PC-9 (cell line): Measurements from ENCODE around the gene IGFBP4. TPM values are rescaled to one million over a fixed set of nuclear protein-coding genes. Genes with fewer than 3 reads are reported as not detected.

Source experiments
- BruUV-seq: library from RNA; stranded (reverse); fragments of 400-500 nt; replicated peaks from 2 replicates; lab custom pipeline; 2021; lab: Mats Ljungman, UMichigan
- CTCF ChIA-PET: fragments of 300-600 bp; sonication (Branson Sonifier 250); formaldehyde crosslinking; loops from one replicate; lab custom pipeline; 2022; ENCODE audit warnings: antibody characterized with exemption; lab: Charles Lee
- POLR2A ChIA-PET: fragments of 300-600 bp; sonication (Branson Sonifier 250); formaldehyde crosslinking; loops from one replicate; lab custom pipeline; 2022; ENCODE audit warnings: antibody characterized with exemption; ENCODE audit not compliant: unreplicated experiment; lab: Charles Lee
- DNase-seq, 2 experiments: peaks; one replicate each; pipeline versions ENCODE4 v3.0.0 to v3.0.0-alpha.2; 2015 to 2022; ENCODE audit warnings: mixed read lengths in 1 of 2
- H2AFZ ChIP-seq: fragments of 200-600 bp; sonication (generic); 2 replicates; pipeline ENCODE4 v1.8.1; 2017; ENCODE audit warnings: antibody characterized with exemption
- H3F3A ChIP-seq: fragments of 200-600 bp; sonication (generic); 2 replicates; pipeline ENCODE4 v1.8.1; 2017; ENCODE audit warnings: antibody characterized with exemption, mild to moderate bottlenecking, low read depth; ENCODE audit not compliant: insufficient read depth
- H3K27ac ChIP-seq: fragments of 200-600 bp; sonication (generic); 2 replicates; pipeline ENCODE4 v1.6.1; 2016; ENCODE audit warnings: mixed run types
- H3K27me3 ChIP-seq: fragments of 200-600 bp; sonication (generic); 2 replicates; pipeline ENCODE4 v1.6.1; 2016; ENCODE audit warnings: low read depth, mixed run types; ENCODE audit not compliant: insufficient read depth
- H3K36me3 ChIP-seq: fragments of 200-600 bp; sonication (generic); 2 replicates; pipeline ENCODE4 v1.6.1; 2016; ENCODE audit warnings: low read depth, mixed run types
- H3K4me1 ChIP-seq: fragments of 200-600 bp; sonication (generic); replicated peaks from 2 replicates; pipeline ENCODE4 v1.6.1; 2016; ENCODE audit warnings: mixed run types; ENCODE audit not compliant: insufficient read depth
- H3K4me2 ChIP-seq: fragments of 200-600 bp; sonication (generic); 2 replicates; pipeline ENCODE4 v1.6.1; 2017; ENCODE audit warnings: mixed run types
- H3K4me3 ChIP-seq: fragments of 200-600 bp; sonication (generic); 2 replicates; pipeline ENCODE4 v1.6.1; 2016; ENCODE audit warnings: mixed run types
- H3K79me2 ChIP-seq: fragments of 200-600 bp; sonication (generic); 2 replicates; pipeline ENCODE4 v1.6.1; 2017; ENCODE audit warnings: low read depth, mixed run types
- H3K9me2 ChIP-seq: fragments of 200-600 bp; sonication (generic); 2 replicates; pipeline ENCODE4 v1.8.1; 2017; ENCODE audit warnings: mild to moderate bottlenecking; ENCODE audit not compliant: insufficient read depth
- H3K9me3 ChIP-seq: fragments of 200-600 bp; sonication (generic); 2 replicates; pipeline ENCODE4 v1.8.1; 2016; ENCODE audit warnings: low read depth; ENCODE audit not compliant: insufficient read depth
- H4K20me1 ChIP-seq: fragments of 200-600 bp; sonication (generic); 2 replicates; pipeline ENCODE4 v1.8.1; 2017; ENCODE audit not compliant: insufficient read depth
- CTCF ChIP-seq: fragments of 200-600 bp; sonication (generic); conservative IDR thresholded peaks from 2 replicates; pipeline ENCODE4 v1.6.1; 2017; ENCODE audit warnings: mixed run types, antibody characterized with exemption, mild to moderate bottlenecking, moderate library complexity
- EZH2 ChIP-seq: fragments of 200-600 bp; sonication (generic); IDR thresholded peaks from 2 replicates; pipeline ENCODE4 v1.8.0; 2017; ENCODE audit warnings: antibody characterized with exemption, low read depth
- intact Hi-C: fragments of 100-400 bp; cut with micrococcal nuclease; formaldehyde crosslinking; loops from one replicate; pipeline ENCODE4 v1.10.0; 2022; ENCODE audit not compliant: unreplicated experiment
- total RNA-seq: library from RNA; stranded (reverse); gene quantifications from 2 replicates; pipeline ENCODE4 v1.2.3, GENCODE V29; 2021

Gene IGFBP4
- total RNA-seq, 1 experiment from 2014 or later: 138 TPM

- H3K4me2 ChIP-seq: no peak overlapping the region
- CTCF ChIA-PET: interaction anchor here (0.5 to 0.8 kb wide), 4 partner anchors 33 to 912 kb away, joined by 3 read pairs; partner anchors contain the start of gene TOP2A
- no peak overlapping the region for H2AFZ ChIP-seq
These were observed 6.9 kb downstream of the IGFBP4 start for GRCh38 chr17:40450175-40450574.

GRCh38 chr17:40451420-40451819 lies 8.2 kb downstream of the IGFBP4 start:
- Histone ChIP-seq H3K27me3 (no peaks in the 10 kb centered on the region), H3K9me2 (no peaks in the 10 kb centered on the region), H3K9me3 (no peaks in the 10 kb centered on the region), H3K4me3 (no peak overlapping the region), H3K79me2 (no peaks in the 10 kb centered on the region; the same call in 1 of the 2 replicates), H3K4me2 (no peak overlapping the region), H4K20me1 (no peaks in the 10 kb centered on the region), H2AFZ (no peak overlapping the region), H3K4me1 (peaks cover 43% of the 10 kb centered on the region), H3F3A (0 out of 2 replicates have a peak, but pooled peaks cover 6% of the 10 kb centered on the region), H3K36me3 (no peaks in the 10 kb centered on the region), H3K27ac (no peak overlapping the region)
- DNase-seq: no peak
- TF ChIP-seq CTCF: no peak
- no peak for TF ChIP-seq EZH2
- POLR2A ChIA-PET: no interaction called here
- BruUV-seq: no TSS peak
- intact Hi-C loops: no loop called here
- CTCF ChIA-PET: no interaction called here

More at GRCh38 chr17:40450175-40450574, 6.9 kb downstream of the IGFBP4 start:
- Histone ChIP-seq H3F3A (0 out of 2 replicates have a peak, but pooled peaks cover 6% of the 10 kb centered on the region), H3K9me3 (no peaks in the 10 kb centered on the region), H3K4me1 (peaks cover 51% of the 10 kb centered on the region), H3K36me3 (no peaks in the 10 kb centered on the region), H3K27ac (no peak overlapping the region), H3K9me2 (no peaks in the 10 kb centered on the region), H3K27me3 (no peaks in the 10 kb centered on the region), H3K79me2 (no peaks in the 10 kb centered on the region; the same call in 1 of the 2 replicates), H4K20me1 (no peaks in the 10 kb centered on the region), H3K4me3 (no peak overlapping the region)
- DNase-seq: peak in 1 of 2 experiments; percentile 43
- intact Hi-C loops: no loop called here
- POLR2A ChIA-PET: interaction anchor here (0.6 kb wide), 1 partner anchor 60 kb away, joined by 8 read pairs; no protein-coding TSS in a partner anchor
- no TSS peak for BruUV-seq
- TF ChIP-seq CTCF: peak; percentile 75
- no peak for TF ChIP-seq EZH2

GRCh38 chr17:40452216-40452787 lies 9.1 kb downstream of the IGFBP4 start:
- POLR2A ChIA-PET: no interaction called here
- TF ChIP-seq EZH2 (no peak), CTCF (no peak)
- Histone ChIP-seq H3K27ac (no peak overlapping the region), H3K9me3 (no peaks in the 10 kb centered on the region), H3K79me2 (no peaks in the 10 kb centered on the region), H3K9me2 (no peaks in the 10 kb centered on the region), H3K4me2 (peak overlapping the region; percentile 35; the same call in 1 of the 2 replicates), H3K4me1 (peaks cover 43% of the 10 kb centered on the region), H3K36me3 (no peaks in the 10 kb centered on the region), H3K27me3 (no peaks in the 10 kb centered on the region), H4K20me1 (no peaks in the 10 kb centered on the region), H3F3A (0 out of 2 replicates have a peak, but pooled peaks cover 6% of the 10 kb centered on the region), H3K4me3 (no peak overlapping the region), H2AFZ (no peak overlapping the region)
- CTCF ChIA-PET: no interaction called here
- BruUV-seq: no TSS peak
- intact Hi-C loops: no loop called here
- no peak for DNase-seq
